ENCODE measurements around the gene RAB35.

RAB35 gene

GRCh38 chr12:120148011-120148410 is 31.5 kb upstream of the RAB35 start:
- no peak for TF ChIP-seq CTCF (IDR thresholded peaks at IDR 0.05; ENCODE audit: insufficient read depth, low read length, poor library complexity, severe bottlenecking)
- no peaks in the 10 kb centered on the region for H3K27me3 ChIP-seq (replicated peaks; ENCODE audit: control insufficient read depth, insufficient read depth, low read length)
- no peak for DNase-seq (ENCODE audit: extremely low read depth, insufficient read length)
- peaks cover 52% of the 10 kb centered on the region for H3K36me3 ChIP-seq (ENCODE audit: control insufficient read depth, insufficient read depth, low read length)
- no peak overlapping the region for H3K4me3 ChIP-seq (replicated peaks; ENCODE audit: low read depth, low read length)

- H3K36me3 ChIP-seq (ENCODE audit: control insufficient read depth, insufficient read depth, low read length) = peaks cover 58% of the 10 kb centered on the region
These were observed 28.6 kb upstream of the RAB35 start for GRCh38 chr12:120145164-120145563.

GRCh38 chr12:120144215-120144614 is 27.7 kb upstream of the RAB35 start:
- no peak for TF ChIP-seq CTCF (IDR thresholded peaks at IDR 0.05; ENCODE audit: insufficient read depth, low read length, poor library complexity, severe bottlenecking)
- Histone ChIP-seq H3K27me3 (replicated peaks; ENCODE audit: control insufficient read depth, insufficient read depth, low read length) (no peaks in the 10 kb centered on the region), H3K4me3 (replicated peaks; ENCODE audit: low read depth, low read length) (no peak overlapping the region), H3K36me3 (ENCODE audit: control insufficient read depth, insufficient read depth, low read length) (peaks cover 56% of the 10 kb centered on the region)
- no peak for DNase-seq (ENCODE audit: extremely low read depth, insufficient read length)

More at GRCh38 chr12:120145164-120145563, 28.6 kb upstream of the RAB35 start:
- DNase-seq (ENCODE audit: extremely low read depth, insufficient read length) = no peak
- Histone ChIP-seq H3K4me3 (replicated peaks; ENCODE audit: low read depth, low read length) (no peak overlapping the region), H3K27me3 (replicated peaks; ENCODE audit: control insufficient read depth, insufficient read depth, low read length) (no peaks in the 10 kb centered on the region)
- no peak for TF ChIP-seq CTCF (IDR thresholded peaks at IDR 0.05; ENCODE audit: insufficient read depth, low read length, poor library complexity, severe bottlenecking)

- Histone ChIP-seq H3K4me3 (replicated peaks; ENCODE audit: low read depth, low read length) (no peak overlapping the region), H3K36me3 (ENCODE audit: control insufficient read depth, insufficient read depth, low read length) (peaks cover 60% of the 10 kb centered on the region), H3K27me3 (replicated peaks; ENCODE audit: control insufficient read depth, insufficient read depth, low read length) (no peaks in the 10 kb centered on the region)
- DNase-seq (ENCODE audit: extremely low read depth, insufficient read length) = no peak
- no peak for TF ChIP-seq CTCF (IDR thresholded peaks at IDR 0.05; ENCODE audit: insufficient read depth, low read length, poor library complexity, severe bottlenecking)
These were observed 25.8 kb upstream of the RAB35 start for GRCh38 chr12:120142231-120142877.

- no peaks in the 10 kb centered on the region for H3K27me3 ChIP-seq (replicated peaks; ENCODE audit: control insufficient read depth, insufficient read depth, low read length)
- H3K4me3 ChIP-seq (replicated peaks; ENCODE audit: low read depth, low read length) = no peak overlapping the region
- H3K36me3 ChIP-seq (ENCODE audit: control insufficient read depth, insufficient read depth, low read length) = peaks cover 63% of the 10 kb centered on the region
- no peak for DNase-seq (ENCODE audit: extremely low read depth, insufficient read length)
- no peak for TF ChIP-seq CTCF (IDR thresholded peaks at IDR 0.05; ENCODE audit: insufficient read depth, low read length, poor library complexity, severe bottlenecking)
These were observed 24.8 kb upstream of the RAB35 start for GRCh38 chr12:120141336-120141735.

- Histone ChIP-seq H3K4me3 (replicated peaks; ENCODE audit: low read depth, low read length) (no peak overlapping the region), H3K36me3 (ENCODE audit: control insufficient read depth, insufficient read depth, low read length) (peaks cover 67% of the 10 kb centered on the region)
- no peak for TF ChIP-seq CTCF (IDR thresholded peaks at IDR 0.05; ENCODE audit: insufficient read depth, low read length, poor library complexity, severe bottlenecking)
These were observed 24.1 kb upstream of the RAB35 start for GRCh38 chr12:120140603-120141002.

More at GRCh38 chr12:120140603-120141002, 24.1 kb upstream of the RAB35 start:
- H3K27me3 ChIP-seq (replicated peaks; ENCODE audit: control insufficient read depth, insufficient read depth, low read length) = no peaks in the 10 kb centered on the region
- no peak for DNase-seq (ENCODE audit: extremely low read depth, insufficient read length)
